SH-SY5Y (cell line): Measurements from ENCODE around the gene GFPT2.

Experiments
- GATA2 ChIP-seq: IDR thresholded peaks from 2 replicates; pipeline ENCODE4 v1.6.1; 2011; ENCODE audit warnings: mild to moderate bottlenecking, low read depth, low read length
- GATA3 ChIP-seq: IDR thresholded peaks from 2 replicates; pipeline ENCODE4 v1.6.1; 2011; ENCODE audit warnings: low read depth, mild to moderate bottlenecking, low read length, moderate library complexity

- TF ChIP-seq GATA2 (no peak), GATA3 (no peak)
These were observed 37.5 kb upstream of the GFPT2 start for GRCh38 chr5:180390441-180391190.
